ENCODE results near the gene VGLL1.

VGLL1 gene

DNA sequence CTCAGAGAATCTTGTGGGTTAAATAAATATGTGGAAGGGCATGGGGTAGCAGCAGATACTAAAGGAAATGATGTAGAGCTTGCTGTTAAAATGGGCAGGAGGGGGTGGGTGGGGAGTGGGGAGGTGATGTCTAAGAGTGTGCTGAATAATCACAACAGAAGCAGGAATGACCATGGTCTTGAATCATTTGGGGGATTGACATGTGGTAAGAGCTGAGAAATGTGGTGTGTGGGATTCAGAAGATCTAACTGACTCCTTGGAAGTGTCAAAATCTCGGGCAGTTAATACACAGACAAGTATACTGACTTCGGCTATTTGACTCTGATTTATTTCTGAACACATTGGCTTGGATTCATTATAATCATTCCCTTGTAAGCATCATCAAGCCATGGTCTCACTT, 6.8 kb downstream of the VGLL1 start:
- Histone ChIP-seq H3K79me2 (ENCODE audit: insufficient read depth, low read length) (no peaks in the 10 kb centered on the region), H3K4me3 (ENCODE audit: insufficient read depth, low read length, poor library complexity, severe bottlenecking) (no peak overlapping the region), H3K27ac (ENCODE audit: low read depth, low read length) (no peak overlapping the region), H3K27me3 (ENCODE audit: low read length) (no peaks in the 10 kb centered on the region), H3K9ac (ENCODE audit: low read length) (no peak overlapping the region), H3F3A (ENCODE audit: insufficient read depth) (no peaks in the 10 kb centered on the region), H4K20me1 (ENCODE audit: low read depth, low read length) (no peaks in the 10 kb centered on the region), H3K9me3 (ENCODE audit: insufficient read depth, low read length) (no peaks in the 10 kb centered on the region), H3K36me3 (ENCODE audit: low read length) (no peaks in the 10 kb centered on the region), H3K4me2 (ENCODE audit: low read depth, low read length, poor library complexity, severe bottlenecking) (no peak overlapping the region), H2AFZ (ENCODE audit: low read depth, low read length, severe bottlenecking) (no peak overlapping the region), H3K9me2 (replicated peaks; ENCODE audit: insufficient read depth, low read length) (no peaks in the 10 kb centered on the region)
- TF ChIP-seq, protein P1, sequence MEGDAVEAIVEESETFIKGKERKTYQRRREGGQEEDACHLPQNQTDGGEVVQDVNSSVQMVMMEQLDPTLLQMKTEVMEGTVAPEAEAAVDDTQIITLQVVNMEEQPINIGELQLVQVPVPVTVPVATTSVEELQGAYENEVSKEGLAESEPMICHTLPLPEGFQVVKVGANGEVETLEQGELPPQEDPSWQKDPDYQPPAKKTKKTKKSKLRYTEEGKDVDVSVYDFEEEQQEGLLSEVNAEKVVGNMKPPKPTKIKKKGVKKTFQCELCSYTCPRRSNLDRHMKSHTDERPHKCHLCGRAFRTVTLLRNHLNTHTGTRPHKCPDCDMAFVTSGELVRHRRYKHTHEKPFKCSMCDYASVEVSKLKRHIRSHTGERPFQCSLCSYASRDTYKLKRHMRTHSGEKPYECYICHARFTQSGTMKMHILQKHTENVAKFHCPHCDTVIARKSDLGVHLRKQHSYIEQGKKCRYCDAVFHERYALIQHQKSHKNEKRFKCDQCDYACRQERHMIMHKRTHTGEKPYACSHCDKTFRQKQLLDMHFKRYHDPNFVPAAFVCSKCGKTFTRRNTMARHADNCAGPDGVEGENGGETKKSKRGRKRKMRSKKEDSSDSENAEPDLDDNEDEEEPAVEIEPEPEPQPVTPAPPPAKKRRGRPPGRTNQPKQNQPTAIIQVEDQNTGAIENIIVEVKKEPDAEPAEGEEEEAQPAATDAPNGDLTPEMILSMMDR (IDR thresholded peaks at IDR 0.05; ENCODE audit: insufficient read depth, low read length, poor library complexity, severe bottlenecking) = no peak
- TF ChIP-seq EZH2phosphoT487 (conservative IDR thresholded peaks at IDR 0.05; ENCODE audit: low read length) = no peak

DNA sequence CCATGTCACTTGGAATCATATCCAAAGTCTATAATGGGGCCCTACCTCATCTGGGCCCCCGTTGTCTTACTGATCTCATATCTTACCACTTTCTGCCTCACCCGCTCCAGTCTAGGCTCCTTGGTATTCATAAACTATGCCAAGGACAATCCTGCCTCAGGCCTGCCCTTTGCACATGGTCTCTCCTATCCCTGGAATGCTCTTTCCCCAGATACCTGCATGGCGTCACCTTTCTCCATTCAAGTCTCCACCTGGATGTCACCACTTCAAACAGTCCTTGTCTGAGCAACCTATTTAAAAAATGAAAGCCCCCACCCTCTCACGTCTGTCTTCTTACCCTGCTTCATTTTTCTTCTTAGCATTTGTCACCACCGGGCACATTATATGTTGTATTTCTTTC, 8.2 kb downstream of the VGLL1 start:
- H3K4me3 ChIP-seq (ENCODE audit: insufficient read depth, low read length, poor library complexity, severe bottlenecking) = no peak overlapping the region
- H3F3A ChIP-seq (ENCODE audit: insufficient read depth) = no peaks in the 10 kb centered on the region
- H3K79me2 ChIP-seq (ENCODE audit: insufficient read depth, low read length) = no peaks in the 10 kb centered on the region
- no peaks in the 10 kb centered on the region for H3K27me3 ChIP-seq (ENCODE audit: low read length)
- H3K9ac ChIP-seq (ENCODE audit: low read length) = no peak overlapping the region
- H3K4me2 ChIP-seq (ENCODE audit: low read depth, low read length, poor library complexity, severe bottlenecking) = no peak overlapping the region
- H3K27ac ChIP-seq (ENCODE audit: low read depth, low read length) = no peak overlapping the region
- no peaks in the 10 kb centered on the region for H3K9me3 ChIP-seq (ENCODE audit: insufficient read depth, low read length)
- no peaks in the 10 kb centered on the region for H4K20me1 ChIP-seq (ENCODE audit: low read depth, low read length)
- no peak overlapping the region for H2AFZ ChIP-seq (ENCODE audit: low read depth, low read length, severe bottlenecking)
- no peaks in the 10 kb centered on the region for H3K9me2 ChIP-seq (replicated peaks; ENCODE audit: insufficient read depth, low read length)
- no peaks in the 10 kb centered on the region for H3K36me3 ChIP-seq (ENCODE audit: low read length)
- no peak for TF ChIP-seq EZH2phosphoT487 (conservative IDR thresholded peaks at IDR 0.05; ENCODE audit: low read length)
- TF ChIP-seq, protein P1 (IDR thresholded peaks at IDR 0.05; ENCODE audit: insufficient read depth, low read length, poor library complexity, severe bottlenecking) = no peak

DNA sequence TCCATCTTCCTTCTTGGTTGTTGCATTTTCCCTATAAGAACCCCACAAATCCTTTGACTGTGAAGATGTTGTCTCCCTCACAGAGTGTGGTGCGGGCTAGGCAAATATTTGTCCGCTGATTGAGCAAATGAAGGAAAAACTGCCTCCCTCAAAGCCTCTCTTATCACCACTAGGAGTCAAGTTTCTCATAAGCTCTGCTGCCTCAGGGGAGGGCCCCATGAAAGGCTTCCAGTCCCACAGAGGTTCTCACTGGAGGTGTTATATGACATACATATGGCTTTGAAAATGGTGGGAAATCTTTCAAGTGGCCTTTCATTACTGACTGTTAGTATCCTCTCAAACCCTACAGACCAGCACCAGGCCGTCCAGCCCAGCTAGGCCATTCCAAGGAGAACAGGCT, 9.3 kb downstream of the VGLL1 start:
- H3K79me2 ChIP-seq (ENCODE audit: insufficient read depth, low read length) = no peaks in the 10 kb centered on the region
- H3K36me3 ChIP-seq (ENCODE audit: low read length) = no peaks in the 10 kb centered on the region
- H3K9me2 ChIP-seq (replicated peaks; ENCODE audit: insufficient read depth, low read length) = no peaks in the 10 kb centered on the region
- H3K27ac ChIP-seq (ENCODE audit: low read depth, low read length) = no peak overlapping the region
- H3K9me3 ChIP-seq (ENCODE audit: insufficient read depth, low read length) = no peaks in the 10 kb centered on the region
- TF ChIP-seq, protein P1 (IDR thresholded peaks at IDR 0.05; ENCODE audit: insufficient read depth, low read length, poor library complexity, severe bottlenecking) = no peak
- TF ChIP-seq EZH2phosphoT487 (conservative IDR thresholded peaks at IDR 0.05; ENCODE audit: low read length) = no peak
- no peaks in the 10 kb centered on the region for H3K27me3 ChIP-seq (ENCODE audit: low read length)
- no peak overlapping the region for H2AFZ ChIP-seq (ENCODE audit: low read depth, low read length, severe bottlenecking)
- H3K9ac ChIP-seq (ENCODE audit: low read length) = no peak overlapping the region
- no peak overlapping the region for H3K4me2 ChIP-seq (ENCODE audit: low read depth, low read length, poor library complexity, severe bottlenecking)
- H4K20me1 ChIP-seq (ENCODE audit: low read depth, low read length) = no peaks in the 10 kb centered on the region
- H3F3A ChIP-seq (ENCODE audit: insufficient read depth) = no peaks in the 10 kb centered on the region
- no peak overlapping the region for H3K4me3 ChIP-seq (ENCODE audit: insufficient read depth, low read length, poor library complexity, severe bottlenecking)

All from SU-DHL-6 (cell line).